IPS-11a (cell line): ENCODE results near the gene IGFN1.
A peak's percentile ranks its signal among the peaks of the same experiment; 100 is the strongest.
"Not testable (repeated sequence)": the region's sequence is repeated elsewhere in the genome, so short reads cannot be mapped to it uniquely, and the experiment has no call there.

ENCODE experiments used
- H3K4me3 ChIP-seq: one replicate; pipeline ENCODE4 v1.5.1; 2013; ENCODE audit warnings: low read depth, low read length, control low read depth

The IGFN1 gene

DNA sequence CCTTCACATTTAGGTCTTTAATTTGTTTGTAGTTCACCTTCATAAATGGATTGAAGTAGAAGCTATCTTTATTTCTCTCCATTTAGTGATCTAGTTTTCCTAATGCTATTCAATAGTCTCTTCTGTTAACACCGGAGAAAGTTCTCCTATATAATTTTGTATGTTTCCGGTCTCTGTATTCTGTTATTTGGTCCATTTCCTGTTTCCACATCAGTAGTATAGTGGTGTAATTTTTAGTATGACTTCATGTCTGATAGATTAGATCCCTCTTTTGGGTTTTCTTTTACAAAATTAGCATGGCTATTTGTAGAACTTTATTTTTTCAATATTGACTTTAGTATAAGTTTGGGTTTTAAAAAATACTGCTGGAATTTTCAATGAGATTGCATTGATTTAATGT lies 51.1 kb downstream of the IGFN1 start:
- H3K4me3 ChIP-seq = no peak overlapping the region

DNA sequence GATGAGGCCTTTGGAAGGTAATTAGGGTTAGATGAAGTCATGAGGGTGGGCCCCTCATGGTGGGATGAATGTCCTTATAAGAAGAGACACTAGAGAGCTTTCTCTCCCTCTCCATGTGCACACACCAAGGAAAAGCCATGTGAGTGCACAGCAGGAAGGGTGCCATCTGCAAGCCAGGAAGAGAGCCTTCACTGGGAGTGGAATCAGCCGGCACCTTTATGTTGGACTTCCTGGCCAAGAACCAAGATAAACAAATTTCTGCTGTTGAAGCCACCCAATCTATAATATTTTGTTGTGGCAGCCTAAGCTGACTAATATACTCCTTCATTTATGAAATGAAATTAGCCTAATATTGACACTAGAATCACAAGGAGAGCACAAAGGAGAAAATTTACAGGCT lies 54.5 kb downstream of the IGFN1 start:
- no peak overlapping the region for H3K4me3 ChIP-seq

DNA sequence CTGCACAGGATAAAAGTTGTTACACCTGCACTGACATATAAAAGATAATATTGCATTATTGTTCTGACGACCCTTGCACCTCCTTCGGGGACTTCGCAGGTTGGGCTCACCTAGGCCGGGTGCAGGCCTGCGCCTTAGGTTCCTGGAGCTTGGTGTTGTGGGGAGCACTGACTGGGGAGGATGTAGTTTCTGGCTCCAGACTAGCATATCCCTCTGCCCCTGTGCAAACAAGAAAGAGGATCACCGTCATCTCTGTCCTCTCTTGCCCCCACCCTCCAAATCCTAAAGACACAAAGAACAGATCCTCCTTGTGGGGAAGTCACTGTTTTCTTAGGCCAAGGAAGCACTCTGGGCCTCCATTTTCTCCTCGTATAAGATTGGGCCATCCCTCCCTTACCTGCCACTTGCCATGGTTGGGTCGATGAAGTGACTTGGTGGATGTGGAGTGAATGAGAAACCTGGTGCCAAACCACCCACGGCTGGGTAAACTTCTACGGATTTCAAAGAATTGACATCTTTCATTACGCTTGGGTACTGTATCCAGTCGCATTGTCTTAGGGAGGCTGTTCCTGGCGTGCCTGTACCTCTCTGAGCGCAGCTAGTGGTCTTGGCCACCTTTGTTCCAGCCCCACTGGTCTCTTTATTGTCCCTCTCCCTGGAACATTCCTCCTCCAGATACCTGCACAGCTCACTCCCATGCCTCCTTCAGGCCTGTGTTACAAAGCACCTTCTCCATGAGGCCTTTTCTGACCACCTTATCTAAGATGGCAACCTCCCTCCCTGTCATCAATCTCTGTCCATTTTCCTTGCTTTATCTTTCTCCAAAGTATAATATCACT lies 58.3 kb downstream of the IGFN1 start:
- H3K4me3 ChIP-seq = no peak overlapping the region

DNA sequence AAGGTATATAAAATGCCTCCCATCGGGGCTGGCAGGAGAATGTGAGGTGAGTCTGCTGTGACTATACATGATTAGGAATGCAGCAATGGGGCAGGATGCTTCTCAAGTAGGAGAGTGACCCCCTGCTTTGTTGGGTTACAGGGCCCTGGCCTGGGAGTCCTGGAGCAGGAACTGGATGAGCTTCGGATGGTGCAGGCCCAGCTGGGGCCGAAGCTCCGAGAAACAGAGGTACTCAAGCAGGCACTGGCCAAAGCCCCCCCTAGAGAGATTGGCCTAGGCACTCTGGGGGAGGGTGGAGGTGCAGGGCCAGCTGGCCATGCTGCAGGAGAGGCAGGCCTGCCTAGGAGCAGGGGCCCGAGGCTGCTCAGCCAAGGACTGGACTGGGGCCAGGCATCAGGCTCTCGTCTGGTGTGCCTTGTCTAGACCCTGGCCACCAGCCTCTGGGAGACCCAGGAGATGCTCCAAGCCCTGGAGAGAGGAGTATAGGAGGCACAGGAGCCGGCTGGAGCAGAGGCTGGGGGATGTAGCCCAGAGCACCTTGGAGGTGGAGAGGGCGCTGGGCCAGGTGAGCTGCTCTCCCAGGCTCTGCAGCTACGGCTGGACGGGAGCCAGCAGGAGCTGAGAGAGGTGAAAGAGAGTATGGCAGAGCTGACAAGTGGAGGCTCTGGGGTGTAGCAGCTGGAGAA lies 59.8 kb downstream of the IGFN1 start:
- H3K4me3 ChIP-seq = no peak overlapping the region

DNA sequence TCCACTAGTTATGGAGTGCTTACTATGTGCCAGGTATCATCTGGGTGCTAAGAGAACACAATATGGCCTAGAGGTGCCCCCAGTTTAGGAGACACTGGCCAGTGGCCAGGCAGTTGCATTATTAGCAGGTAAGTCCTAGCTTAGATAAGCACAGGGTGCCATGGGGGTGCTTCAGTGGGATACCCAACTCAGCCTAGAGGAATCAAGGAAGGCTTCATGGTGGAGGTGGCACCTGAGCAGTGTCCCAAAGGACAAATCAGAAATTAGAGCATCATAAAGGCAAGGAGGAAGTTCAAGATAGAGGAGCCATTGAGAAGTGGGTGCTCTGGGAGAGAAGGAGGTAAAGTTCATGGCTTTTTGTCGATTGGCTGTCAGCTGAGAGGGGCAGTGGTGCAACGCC lies 60.8 kb downstream of the IGFN1 start:
- H3K4me3 ChIP-seq = no peak overlapping the region

DNA sequence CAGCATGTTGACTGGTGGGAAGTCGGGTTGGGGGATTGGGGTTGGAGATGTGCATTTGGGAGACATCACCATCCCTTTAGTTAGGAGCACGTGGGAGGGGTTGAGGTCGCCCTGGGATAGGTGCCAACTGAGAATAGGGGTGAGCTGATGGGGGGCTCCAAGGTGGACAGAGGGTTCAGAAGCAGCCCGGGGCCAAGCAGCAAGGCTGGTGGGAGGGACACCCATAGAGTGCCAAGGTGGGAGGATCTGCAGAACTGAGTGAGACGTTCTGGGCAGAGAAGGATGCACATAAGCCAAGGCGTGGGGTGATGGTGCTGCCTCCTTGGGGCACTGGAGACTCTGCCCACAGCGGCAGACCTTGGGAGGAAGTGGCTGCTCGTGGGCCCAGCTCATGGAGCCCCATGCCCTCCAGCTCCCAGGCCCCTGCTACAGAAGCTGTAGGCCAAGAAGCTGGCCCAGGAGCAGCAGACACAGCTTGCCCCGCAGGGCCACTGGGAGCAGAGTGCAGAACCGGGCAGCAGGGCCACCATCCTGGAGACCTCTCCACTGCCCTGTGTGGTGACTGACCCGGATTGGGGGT lies 61.3 kb downstream of the IGFN1 start:
- H3K4me3 ChIP-seq = no peak overlapping the region

DNA sequence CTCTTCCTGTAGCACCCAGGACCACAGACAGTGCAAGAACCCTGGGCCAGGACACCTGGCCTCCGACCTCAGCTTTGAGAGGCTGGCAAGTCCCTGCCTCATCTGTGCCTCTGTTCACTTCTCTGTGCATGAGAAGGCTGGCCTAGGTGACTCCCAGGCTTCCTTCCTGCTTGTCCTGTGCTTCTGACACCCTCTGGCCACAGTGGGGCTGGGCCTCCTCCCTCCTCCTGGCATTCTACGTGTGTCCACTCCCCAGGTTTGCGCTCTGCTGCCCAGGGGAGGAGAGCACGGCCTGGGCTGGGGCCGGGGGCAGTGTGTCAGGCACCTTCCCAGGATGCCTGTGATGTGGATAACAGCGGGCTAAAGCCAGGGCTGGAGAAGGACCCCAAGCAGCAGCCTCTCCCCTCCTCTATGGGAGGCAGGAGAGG lies 62.3 kb downstream of the IGFN1 start:
- H3K4me3 ChIP-seq = no peak overlapping the region

DNA sequence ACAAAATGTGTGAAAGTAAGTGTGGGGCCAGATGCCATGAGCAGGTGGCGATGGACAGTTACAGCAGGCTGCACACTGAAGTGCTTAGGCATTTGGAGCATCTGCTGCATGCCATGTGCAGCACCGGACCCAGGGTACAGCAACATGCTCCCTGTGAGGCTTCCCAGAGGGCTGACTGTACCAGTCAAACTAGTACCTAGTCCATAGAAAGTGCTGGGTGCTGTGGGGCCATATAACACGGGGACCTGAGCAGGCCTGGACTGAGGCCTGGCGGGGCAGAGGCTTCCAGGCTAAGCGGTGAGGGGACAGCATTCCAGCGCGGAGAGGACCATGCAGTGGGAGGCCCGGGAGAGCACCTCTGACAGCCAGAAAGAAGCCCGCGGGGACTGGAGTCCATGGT lies 62.8 kb downstream of the IGFN1 start:
- H3K4me3 ChIP-seq = no peak overlapping the region

DNA sequence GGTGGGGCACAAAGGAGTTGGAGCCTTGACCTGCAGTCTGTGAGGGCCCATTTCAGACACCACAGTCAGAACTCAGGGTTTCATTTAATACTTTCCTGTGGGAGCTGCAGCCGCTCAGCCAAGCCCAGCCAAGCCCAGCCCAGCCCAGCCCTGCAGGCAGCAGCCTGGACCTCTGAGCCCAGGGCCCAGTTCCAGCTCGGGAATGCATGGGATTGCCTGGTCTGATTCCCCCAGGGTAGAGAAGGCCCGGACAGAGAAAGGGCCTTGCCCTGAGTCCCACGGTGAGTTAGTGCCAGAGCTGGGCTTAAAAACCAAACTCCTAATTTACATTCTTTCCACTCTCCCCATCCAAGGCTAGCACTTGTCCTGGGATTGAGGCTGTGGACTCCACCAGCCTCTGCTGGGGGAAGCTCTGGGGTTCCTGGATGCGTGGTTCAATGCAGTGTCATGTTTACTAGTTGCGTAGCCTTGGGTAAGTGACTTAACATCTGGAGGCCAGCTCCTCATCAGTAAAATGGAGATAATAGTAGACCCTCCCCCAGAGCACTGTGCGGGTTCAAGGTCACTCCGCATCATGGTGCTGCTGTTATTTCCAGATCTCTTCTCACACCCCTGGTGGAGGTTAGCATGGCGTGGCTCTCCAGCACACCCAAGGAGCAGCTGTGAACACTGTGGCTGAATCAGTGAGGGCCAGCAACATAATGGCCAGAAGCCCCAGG lies 63.4 kb downstream of the IGFN1 start:
- H3K4me3 ChIP-seq = no peak overlapping the region

DNA sequence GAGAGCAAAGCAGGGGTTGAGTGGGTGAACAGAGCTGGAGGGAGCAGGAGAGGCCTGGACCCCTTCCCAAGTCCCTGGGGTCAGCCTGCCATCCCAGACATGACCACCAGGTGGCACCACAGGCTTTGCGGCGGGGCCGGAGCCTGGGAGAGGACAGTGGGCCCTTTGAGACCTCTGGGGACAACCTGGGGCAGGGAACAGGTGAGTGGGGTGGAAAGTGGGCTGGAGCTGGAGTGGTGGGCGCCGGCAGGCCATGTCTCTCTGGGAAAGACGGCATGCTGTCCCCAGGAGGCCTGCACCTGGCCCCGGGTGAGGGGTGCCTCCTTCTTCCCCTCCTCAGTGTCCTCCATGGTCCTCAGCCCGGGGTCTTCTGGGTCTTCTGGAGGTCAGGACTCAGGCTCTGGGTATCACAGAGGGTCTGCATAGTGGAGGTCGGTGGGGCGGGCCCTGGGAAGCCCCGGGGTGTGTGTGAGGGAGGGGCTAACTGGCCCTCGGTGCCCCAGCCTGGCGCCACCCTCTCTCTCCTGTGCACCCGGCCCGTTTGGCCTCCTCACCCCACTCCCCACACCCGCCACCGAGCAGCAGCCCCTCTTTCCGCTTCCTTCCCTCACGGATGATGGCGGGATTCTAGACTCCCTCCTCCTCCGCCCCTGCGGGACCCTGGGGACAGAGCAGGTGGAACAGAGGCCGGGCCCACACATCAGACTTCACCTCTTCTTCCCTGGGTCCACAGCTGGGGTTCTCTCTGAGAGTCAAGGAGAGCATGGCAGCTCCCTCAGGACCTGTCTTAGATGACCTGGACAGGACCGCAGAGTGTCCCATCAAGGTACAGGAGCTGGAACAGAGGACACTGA lies 64.2 kb downstream of the IGFN1 start:
- H3K4me3 ChIP-seq = no peak overlapping the region

DNA sequence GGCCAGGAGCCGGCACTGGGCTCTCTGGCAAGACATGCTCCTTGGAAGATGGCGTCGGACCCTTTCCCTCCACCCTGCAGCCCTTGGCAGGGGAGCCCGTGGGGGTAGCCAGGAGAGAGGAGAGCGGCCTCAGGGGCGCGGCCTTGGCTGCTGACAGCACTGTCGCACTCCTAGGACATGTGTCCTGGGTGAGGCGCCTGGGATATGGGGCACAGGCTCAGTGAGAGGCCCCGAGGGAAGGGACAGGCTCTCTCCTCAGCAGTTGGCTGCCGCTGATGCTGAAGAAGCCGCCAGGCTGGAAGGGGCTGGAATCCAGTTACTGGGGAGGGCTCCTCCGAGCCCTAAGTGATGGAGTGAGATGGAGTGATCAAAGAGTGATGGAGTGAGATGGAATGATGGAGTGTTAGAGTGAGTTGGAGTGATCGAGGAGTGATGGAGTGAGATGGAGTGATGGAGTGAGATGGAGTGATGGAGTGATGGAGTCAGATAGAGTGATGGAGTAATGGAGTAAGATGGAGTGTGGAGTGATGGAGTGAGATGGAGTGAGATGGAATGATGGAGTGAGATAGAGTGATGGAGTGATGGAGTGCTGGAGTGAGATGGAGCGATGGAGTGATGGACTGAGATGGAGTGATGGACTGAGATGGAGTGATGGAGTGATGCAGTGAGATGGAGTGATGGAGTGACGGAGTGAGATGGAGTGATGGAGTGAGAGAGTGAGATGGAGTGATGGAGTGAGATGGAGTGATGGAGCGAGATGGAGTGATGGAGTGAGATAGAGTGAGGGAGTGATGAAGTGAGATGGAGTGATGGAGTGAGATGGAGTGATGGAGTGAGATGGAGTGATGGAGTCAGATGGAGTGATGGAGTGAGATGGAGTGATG lies 65.1 kb downstream of the IGFN1 start:
- no peak overlapping the region for H3K4me3 ChIP-seq

DNA sequence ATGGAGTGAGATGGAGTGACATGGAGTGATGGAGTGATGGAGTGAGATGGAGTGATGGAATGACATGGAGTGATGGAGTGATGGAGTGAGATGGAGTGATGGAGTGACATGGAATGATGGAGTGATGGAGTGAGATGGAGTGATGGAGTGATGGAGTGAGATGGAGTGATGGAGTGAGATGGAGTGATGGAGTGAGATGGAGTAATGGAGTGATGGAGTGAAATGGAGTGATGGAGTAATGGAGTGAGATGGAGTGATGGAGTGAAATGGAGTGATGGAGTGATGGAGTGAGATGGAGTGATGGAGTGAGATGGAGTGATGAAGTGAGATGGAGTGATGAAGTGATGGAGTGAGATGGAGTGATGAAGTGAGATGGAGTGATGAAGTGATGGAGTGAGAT lies 67.5 kb downstream of the IGFN1 start:
- H3K4me3 ChIP-seq = not testable (repeated sequence)

DNA sequence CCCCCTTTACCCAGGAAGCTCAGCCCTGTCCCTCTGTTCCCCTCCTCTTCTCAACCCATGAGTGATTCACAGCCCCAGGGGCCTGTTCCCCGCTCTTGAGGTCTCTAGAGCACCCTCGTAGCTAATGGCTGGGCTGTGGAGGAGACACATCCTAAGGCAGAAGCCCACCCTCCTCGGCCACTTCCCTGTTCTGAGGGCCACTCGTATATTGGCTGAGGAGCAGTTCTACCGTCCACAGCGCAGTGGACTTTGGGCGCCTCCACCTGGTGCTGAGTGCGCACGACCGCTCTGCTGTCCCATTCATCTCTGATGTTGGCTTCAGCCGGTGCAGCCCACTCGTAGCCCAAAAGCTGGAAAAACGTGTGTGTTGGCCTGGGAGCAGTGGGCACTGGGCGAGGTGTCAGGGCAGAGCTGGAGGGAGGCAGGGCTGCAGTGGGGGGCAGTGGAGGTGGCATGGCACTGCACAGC lies 68.2 kb downstream of the IGFN1 start:
- H3K4me3 ChIP-seq = no peak overlapping the region

DNA sequence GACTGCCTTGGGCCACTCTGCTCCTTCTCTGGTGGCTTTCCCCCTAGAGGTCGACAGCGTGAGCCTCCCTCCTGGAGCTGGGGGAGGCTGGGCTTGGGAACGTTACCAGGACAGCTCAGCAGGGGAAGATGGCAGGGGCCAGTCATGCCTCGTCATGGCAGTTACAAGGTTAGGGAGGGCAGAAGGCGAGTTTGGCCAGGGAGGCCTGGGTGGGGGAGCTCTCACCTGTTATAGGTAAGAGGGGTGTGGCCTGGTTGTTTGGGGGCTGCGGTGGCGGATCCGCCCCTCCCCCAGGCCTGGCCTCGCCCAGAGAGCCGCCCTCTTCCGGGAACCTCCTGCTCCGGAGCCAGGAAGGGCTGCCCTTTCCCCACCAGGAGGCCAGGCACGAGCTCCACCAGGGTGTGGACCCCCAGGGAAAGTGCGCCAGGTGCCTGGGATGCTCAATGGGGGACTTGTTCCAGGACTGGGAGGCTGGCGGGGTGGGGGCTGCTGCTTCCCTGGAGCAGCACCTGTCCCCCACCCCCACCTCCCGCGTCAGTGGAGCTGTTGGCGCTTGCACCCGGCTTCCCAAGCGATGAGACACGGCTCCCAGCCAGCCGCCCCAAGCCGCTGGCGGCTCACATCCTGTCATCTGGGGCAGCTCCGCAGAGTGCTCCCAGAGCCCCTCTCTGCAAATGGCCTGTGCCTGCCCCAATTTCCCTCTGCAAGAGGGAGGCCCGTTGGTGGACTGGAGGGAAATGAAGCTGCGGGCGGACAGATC lies 69.0 kb downstream of the IGFN1 start:
- peak overlapping the region; percentile 14 for H3K4me3 ChIP-seq

DNA sequence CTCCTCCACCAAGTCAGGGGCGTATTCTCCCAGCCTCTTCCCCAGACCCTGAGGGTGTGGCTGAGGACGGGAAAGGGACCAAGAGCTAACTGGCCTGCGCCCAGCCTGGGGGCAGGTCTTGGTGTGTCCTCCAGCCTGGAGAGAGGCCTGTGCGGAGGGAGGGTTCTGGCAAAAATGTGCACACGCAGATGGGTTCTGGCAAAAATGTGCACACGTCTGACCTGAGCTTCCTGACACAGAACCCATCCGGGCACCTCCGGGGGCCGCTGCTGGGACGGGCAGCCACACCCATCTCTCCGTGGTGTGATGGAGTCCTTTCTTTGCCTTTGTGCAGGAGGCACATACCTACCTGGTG lies 69.6 kb downstream of the IGFN1 start:
- H3K4me3 ChIP-seq = peak overlapping the region; percentile 14

DNA sequence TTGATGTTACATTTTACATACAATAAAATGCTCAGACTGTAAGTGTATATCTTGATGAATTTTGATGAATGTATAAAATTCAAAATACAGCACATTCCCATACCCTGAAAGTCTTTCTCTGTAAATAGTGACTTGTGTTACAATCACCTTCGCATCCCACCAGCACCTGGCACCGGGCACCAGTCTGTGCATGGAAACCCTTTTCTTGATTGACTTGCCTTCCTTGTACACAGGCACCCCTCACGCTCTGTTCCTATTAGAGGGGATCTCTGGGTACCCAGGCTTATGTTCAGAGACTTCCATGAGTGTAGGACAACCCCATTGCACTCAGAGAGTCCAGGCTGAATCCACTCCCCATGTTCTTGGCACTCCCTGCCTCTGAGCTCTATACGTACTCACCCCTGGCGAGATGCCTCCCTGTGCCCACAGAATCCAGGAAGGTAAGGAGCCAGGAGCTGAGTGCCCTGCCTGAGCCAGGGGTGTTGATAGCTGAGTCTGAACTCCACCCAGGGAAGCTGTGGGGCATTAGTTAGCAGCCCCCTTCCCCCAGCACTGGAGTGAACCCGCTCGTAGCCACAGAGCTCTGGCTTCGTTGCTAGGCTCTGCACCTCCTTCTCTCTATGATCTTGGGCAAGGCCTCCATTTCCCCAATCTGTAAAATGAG lies 70.2 kb downstream of the IGFN1 start:
- no peak overlapping the region for H3K4me3 ChIP-seq

DNA sequence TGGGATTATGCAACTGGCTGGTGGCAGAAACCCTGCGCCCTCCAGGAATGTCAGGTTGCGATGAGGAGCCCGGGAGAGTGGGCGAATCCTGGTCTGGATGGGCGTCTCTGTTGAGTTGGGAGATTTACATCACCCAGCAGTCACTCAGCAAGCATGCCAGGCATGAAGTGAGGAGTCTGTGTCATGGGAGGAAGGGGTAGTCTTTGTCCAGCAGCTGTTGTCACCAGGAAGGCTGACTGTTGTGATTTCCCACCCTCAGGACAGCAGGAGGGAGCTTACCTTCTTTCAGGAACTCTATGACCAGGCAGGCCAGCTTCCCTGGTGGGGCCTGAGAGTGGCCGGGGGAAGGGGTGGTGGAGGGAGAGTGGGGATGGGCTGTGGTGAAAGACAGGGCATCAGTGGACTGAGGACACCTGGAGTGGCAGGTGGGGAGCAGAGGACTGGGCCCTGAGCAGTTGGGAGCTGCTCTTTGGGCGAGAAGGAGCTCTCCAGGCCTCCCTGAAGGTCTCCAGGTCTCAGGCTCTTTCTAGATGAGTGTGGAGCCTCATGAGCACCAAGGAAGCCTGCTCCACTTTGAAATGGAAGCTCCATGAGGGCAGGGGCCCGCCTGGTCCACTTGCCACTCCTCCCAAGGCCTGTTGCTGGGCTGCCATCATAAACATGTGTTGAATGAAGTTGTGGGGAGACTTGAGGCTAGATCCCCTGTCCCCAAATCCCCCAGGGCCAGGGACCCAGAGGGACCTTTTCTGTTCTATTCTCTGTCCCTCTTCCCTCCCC lies 71.3 kb downstream of the IGFN1 start:
- no peak overlapping the region for H3K4me3 ChIP-seq
